Fibroblast of mammary gland (primary cell): Measurements from ENCODE around the gene KLF11.

Experiments used
- DNase-seq: peaks from one replicate; pipeline ENCODE4 v3.0.0-alpha.2; 2010; ENCODE audit warnings: low read depth
- H3K4me3 ChIP-seq: 2 replicates; pipeline ENCODE4 v1.5.1; 2011; ENCODE audit warnings: low read depth, mild to moderate bottlenecking, low read length, moderate library complexity; ENCODE audit not compliant: control insufficient read depth
- CTCF ChIP-seq: conservative IDR thresholded peaks from 2 replicates; pipeline ENCODE4 v1.5.1; 2011; ENCODE audit warnings: low read depth, low read length, inconsistent platforms; ENCODE audit not compliant: control insufficient read depth, insufficient read depth

KLF11 gene

GRCh38 chr2:10075571-10076209 is 32.3 kb downstream of the KLF11 start:
- no peak overlapping the region for H3K4me3 ChIP-seq
- no peak for DNase-seq

GRCh38 chr2:10076511-10076910 is 33.2 kb downstream of the KLF11 start:
- DNase-seq = no peak
- no peak for TF ChIP-seq CTCF
- no peak overlapping the region for H3K4me3 ChIP-seq

More at GRCh38 chr2:10075571-10076209, 32.3 kb downstream of the KLF11 start:
- TF ChIP-seq CTCF = no peak

- H3K4me3 ChIP-seq = no peak overlapping the region
- TF ChIP-seq CTCF = no peak
- no peak for DNase-seq
Measured at GRCh38 chr2:10076988-10077527, 33.7 kb downstream of the KLF11 start.

GRCh38 chr2:10078001-10078400 is 34.7 kb downstream of the KLF11 start:
- no peak for TF ChIP-seq CTCF
- DNase-seq = no peak
- H3K4me3 ChIP-seq = no peak overlapping the region

- no peak overlapping the region for H3K4me3 ChIP-seq
Measured at GRCh38 chr2:10078704-10079265, 35.4 kb downstream of the KLF11 start.

GRCh38 chr2:10079266-10079869 is 36.0 kb downstream of the KLF11 start:
- DNase-seq = peak; percentile 67
- no peak for TF ChIP-seq CTCF
- peak overlapping the region; percentile 4 for H3K4me3 ChIP-seq

More at GRCh38 chr2:10078704-10079265, 35.4 kb downstream of the KLF11 start:
- TF ChIP-seq CTCF = no peak
- no peak for DNase-seq
